AG04450 (cell line): Measurements from ENCODE around the gene GPR75. TPM values are rescaled to one million over a fixed set of nuclear protein-coding genes. Genes with fewer than 3 reads are reported as not detected.

Source experiments
- CTCF ChIA-PET: fragments of 300-600, 350-600 bp; formaldehyde crosslinking; extraction: SDS; loops from one replicate; lab custom pipeline; 2022; ENCODE audit warnings: antibody characterized with exemption, inconsistent platforms; lab: Charles Lee
- POLR2A ChIA-PET: fragments of 350-600 bp; formaldehyde crosslinking; extraction: SDS; loops from one replicate; lab custom pipeline; 2021; ENCODE audit warnings: antibody characterized with exemption, inconsistent platforms; lab: Yijun Ruan, JAX
- DNase-seq: peaks from one replicate; pipeline ENCODE4 v3.0.0-alpha.2; 2011; ENCODE audit warnings: low read depth, low spot score
- H3K27ac ChIP-seq: one replicate; pipeline ENCODE4 v1.5.1; 2012; ENCODE audit warnings: low read depth, low read length, control low read depth
- H3K27me3 ChIP-seq: one replicate; pipeline ENCODE4 v1.6.0; 2012; ENCODE audit warnings: low read length; ENCODE audit not compliant: control insufficient read depth, insufficient read depth
- H3K4me3 ChIP-seq: 2 replicates; pipeline ENCODE4 v1.5.1; 2011; ENCODE audit warnings: mild to moderate bottlenecking, low read depth, low read length, control low read depth
- H3K9me3 ChIP-seq: 2 replicates; pipeline ENCODE4 v1.5.1; 2012; ENCODE audit warnings: low read length; ENCODE audit not compliant: control insufficient read depth, insufficient read depth
- polyA plus RNA-seq: library from polyadenylated mRNA; depleted of rRNA; stranded (reverse); fragments of >200 nt; gene quantifications from 2 replicates; pipeline ENCODE4 v1.2.3, GENCODE V29; 2011; rRNA removed
- small RNA-seq: library from RNA; depleted of rRNA; stranded (forward); fragments of <200 nt; gene quantifications from one replicate; pipeline ENCODE3, GENCODE V24; 2012; ENCODE audit warnings: low read depth; ENCODE audit not compliant: insufficient read length
- TF ChIP-seq, protein P1 (sequence below): IDR thresholded peaks from 2 replicates; pipeline ENCODE4 v1.5.1; 2011; ENCODE audit warnings: low read depth, low read length, control low read depth, inconsistent platforms

GPR75 gene
- polyA plus RNA-seq, 1 experiment: 2.0 TPM

DNA sequence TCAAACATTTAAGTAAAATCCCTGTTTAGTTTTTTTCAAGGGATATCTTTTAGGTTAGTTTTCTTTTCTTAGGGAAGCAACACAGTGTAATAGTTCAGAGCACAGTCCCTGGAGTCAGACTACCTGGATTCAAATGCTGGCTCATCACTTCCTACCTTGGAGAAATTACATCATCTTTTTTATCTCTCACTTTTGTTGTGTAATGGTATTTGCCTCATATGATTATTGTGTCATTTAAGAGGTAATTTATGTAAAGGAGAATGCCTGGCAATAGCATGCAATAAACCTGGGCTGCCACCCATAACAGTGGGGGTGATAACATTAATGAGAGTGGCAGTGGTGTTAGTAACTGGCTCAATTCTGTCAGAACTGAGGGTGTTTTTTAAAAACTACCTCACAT, 46.6 kb downstream of the GPR75 start:
- Histone ChIP-seq H3K27me3 (no peaks in the 10 kb centered on the region), H3K27ac (no peak overlapping the region), H3K9me3 (no peaks in the 10 kb centered on the region), H3K4me3 (no peak overlapping the region)
- POLR2A ChIA-PET: no interaction called here
- TF ChIP-seq, protein P1, sequence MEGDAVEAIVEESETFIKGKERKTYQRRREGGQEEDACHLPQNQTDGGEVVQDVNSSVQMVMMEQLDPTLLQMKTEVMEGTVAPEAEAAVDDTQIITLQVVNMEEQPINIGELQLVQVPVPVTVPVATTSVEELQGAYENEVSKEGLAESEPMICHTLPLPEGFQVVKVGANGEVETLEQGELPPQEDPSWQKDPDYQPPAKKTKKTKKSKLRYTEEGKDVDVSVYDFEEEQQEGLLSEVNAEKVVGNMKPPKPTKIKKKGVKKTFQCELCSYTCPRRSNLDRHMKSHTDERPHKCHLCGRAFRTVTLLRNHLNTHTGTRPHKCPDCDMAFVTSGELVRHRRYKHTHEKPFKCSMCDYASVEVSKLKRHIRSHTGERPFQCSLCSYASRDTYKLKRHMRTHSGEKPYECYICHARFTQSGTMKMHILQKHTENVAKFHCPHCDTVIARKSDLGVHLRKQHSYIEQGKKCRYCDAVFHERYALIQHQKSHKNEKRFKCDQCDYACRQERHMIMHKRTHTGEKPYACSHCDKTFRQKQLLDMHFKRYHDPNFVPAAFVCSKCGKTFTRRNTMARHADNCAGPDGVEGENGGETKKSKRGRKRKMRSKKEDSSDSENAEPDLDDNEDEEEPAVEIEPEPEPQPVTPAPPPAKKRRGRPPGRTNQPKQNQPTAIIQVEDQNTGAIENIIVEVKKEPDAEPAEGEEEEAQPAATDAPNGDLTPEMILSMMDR: no peak
- DNase-seq: no peak
- CTCF ChIA-PET: no interaction called here

DNA sequence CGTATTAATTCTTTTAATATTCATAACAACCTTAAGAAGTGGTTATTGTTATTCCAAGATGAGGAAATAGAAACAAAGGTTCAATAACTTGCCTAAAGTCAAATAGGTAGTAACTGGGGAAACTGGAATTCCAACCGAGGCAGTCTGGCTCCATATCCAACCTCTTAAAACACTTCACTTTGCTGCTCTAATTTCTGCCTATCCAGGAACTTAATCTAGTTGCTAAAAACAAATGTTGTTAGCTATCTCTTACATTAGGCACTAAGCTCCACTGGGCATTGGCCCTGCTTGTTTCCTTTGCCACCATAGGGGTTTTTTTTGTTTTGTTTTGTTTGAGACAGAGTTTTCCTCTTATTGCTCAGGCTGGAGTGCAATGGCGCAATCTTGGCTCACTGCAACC, 48.2 kb downstream of the GPR75 start:
- Histone ChIP-seq H3K9me3 (no peaks in the 10 kb centered on the region), H3K27ac (no peak overlapping the region), H3K4me3 (no peak overlapping the region), H3K27me3 (no peaks in the 10 kb centered on the region)
- ChIA-PET POLR2A (no interaction called here), CTCF (no interaction called here)
- TF ChIP-seq, protein P1: no peak
- no peak for DNase-seq

Small RNAs within 50 kb of the gene (small RNA-seq; reads per million reads assigned to genes)
- 0.81 reads per million for gene MIR3682

Other genes starting within 250 kb of the GPR75 start
- gene CHAC2, start 92.2 kb downstream of the GPR75 start, polyA plus RNA-seq: 2.4 and 3.6 TPM in 2 replicates
- 29.1 and 38.0 TPM in 2 replicates for gene ASB3, start 73.0 kb downstream of the GPR75 start, polyA plus RNA-seq
- 73.5 and 102 TPM in 2 replicates for gene ERLEC1, start 72.9 kb downstream of the GPR75 start, polyA plus RNA-seq
- 48.4 and 52.0 TPM in 2 replicates for gene PSME4, start 111.0 kb upstream of the GPR75 start, polyA plus RNA-seq